ENCODE measurements around the gene MEOX1. TPM values are rescaled to one million over a fixed set of nuclear protein-coding genes. Genes with fewer than 3 reads are reported as not detected.

Gene MEOX1
- total RNA-seq, 1 experiment from 2014 or later = 0.21 TPM

GRCh38 chr17:43618276-43618675, 43.4 kb downstream of the MEOX1 start:
- Histone ChIP-seq H3K4me1 (ENCODE audit: control insufficient read depth, insufficient read depth, low read length) (no peaks in the 10 kb centered on the region), H3K27ac (ENCODE audit: low read length) (no peak overlapping the region), H3K27me3 (ENCODE audit: control insufficient read depth, insufficient read depth, low read length) (no peaks in the 10 kb centered on the region), H3K9me3 (ENCODE audit: control insufficient read depth, insufficient read depth, low read depth, low read length) (no peaks in the 10 kb centered on the region), H3K4me3 (ENCODE audit: low read depth in 2 of 2, low read length in 2 of 2) (no peak overlapping the region), H3K36me3 (ENCODE audit: control insufficient read depth, insufficient read depth, low read length) (no peaks in the 10 kb centered on the region)
- no TSS peak for BruUV-seq (replicated peaks)
- no peak for TF ChIP-seq SIN3A (IDR thresholded peaks at IDR 0.05; ENCODE audit: borderline replicate concordance, insufficient read depth, low read depth, low read length)
- TF ChIP-seq, protein P1, sequence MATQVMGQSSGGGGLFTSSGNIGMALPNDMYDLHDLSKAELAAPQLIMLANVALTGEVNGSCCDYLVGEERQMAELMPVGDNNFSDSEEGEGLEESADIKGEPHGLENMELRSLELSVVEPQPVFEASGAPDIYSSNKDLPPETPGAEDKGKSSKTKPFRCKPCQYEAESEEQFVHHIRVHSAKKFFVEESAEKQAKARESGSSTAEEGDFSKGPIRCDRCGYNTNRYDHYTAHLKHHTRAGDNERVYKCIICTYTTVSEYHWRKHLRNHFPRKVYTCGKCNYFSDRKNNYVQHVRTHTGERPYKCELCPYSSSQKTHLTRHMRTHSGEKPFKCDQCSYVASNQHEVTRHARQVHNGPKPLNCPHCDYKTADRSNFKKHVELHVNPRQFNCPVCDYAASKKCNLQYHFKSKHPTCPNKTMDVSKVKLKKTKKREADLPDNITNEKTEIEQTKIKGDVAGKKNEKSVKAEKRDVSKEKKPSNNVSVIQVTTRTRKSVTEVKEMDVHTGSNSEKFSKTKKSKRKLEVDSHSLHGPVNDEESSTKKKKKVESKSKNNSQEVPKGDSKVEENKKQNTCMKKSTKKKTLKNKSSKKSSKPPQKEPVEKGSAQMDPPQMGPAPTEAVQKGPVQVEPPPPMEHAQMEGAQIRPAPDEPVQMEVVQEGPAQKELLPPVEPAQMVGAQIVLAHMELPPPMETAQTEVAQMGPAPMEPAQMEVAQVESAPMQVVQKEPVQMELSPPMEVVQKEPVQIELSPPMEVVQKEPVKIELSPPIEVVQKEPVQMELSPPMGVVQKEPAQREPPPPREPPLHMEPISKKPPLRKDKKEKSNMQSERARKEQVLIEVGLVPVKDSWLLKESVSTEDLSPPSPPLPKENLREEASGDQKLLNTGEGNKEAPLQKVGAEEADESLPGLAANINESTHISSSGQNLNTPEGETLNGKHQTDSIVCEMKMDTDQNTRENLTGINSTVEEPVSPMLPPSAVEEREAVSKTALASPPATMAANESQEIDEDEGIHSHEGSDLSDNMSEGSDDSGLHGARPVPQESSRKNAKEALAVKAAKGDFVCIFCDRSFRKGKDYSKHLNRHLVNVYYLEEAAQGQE (IDR thresholded peaks at IDR 0.05; ENCODE audit: insufficient read depth in 1 of 2, low read depth in 2 of 2, low read length in 1 of 2) = no peak
- TF ChIP-seq TCF7L2 (IDR thresholded peaks at IDR 0.05; ENCODE audit: low read depth, low read length) = no peak
- TF ChIP-seq CTCF (IDR thresholded peaks at IDR 0.05) = no peak
- TF ChIP-seq POLR2AphosphoS5 (IDR thresholded peaks at IDR 0.05; ENCODE audit: low read depth, low read length) = no peak
- intact Hi-C loops (cut with micrococcal nuclease; ENCODE audit: unreplicated experiment) (no loop called here), in situ Hi-C loops (cut with HindIII; ENCODE audit: low pct_unique_long_range_greater_than_20kb, low sequenced_read_pairs) (no loop called here)
- DNase-seq (ENCODE audit: low read depth, low spot score) (no peak), ATAC-seq (no peak)
- CTCF ChIA-PET = no interaction called here
- POLR2A ChIA-PET = no interaction called here

DNA sequence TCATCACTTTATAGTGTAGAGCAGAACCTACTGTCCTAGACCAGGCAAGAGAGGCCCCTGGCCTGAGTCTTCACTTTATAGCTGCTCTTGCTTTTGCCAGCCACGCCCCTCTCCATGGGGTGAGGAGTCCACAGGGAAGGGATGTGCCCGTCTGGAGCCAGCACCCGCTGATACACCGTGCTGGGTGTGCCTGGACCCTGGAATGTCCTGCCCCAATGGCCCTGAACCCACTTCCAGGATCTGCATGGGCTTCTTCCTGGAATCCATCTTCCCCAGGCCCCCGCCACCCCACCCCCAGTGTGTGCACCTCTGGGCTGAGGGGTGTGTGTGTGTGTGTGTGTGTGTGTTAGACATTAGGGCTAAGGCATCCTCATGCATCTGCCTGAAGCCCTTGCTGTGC, 44.9 kb downstream of the MEOX1 start:
- no peaks in the 10 kb centered on the region for H3K4me1 ChIP-seq (ENCODE audit: control insufficient read depth, insufficient read depth, low read length)
- H3K36me3 ChIP-seq (ENCODE audit: control insufficient read depth, insufficient read depth, low read length) = no peaks in the 10 kb centered on the region
- DNase-seq (ENCODE audit: low read depth, low spot score) (no peak), ATAC-seq (no peak)
- H3K9me3 ChIP-seq (ENCODE audit: control insufficient read depth, insufficient read depth, low read depth, low read length) = no peaks in the 10 kb centered on the region
- intact Hi-C loops (cut with micrococcal nuclease; ENCODE audit: unreplicated experiment) = no loop called here
- no peak overlapping the region for H3K27ac ChIP-seq (ENCODE audit: low read length)
- ChIA-PET CTCF (no interaction called here), POLR2A (no interaction called here)
- no TSS peak for BruUV-seq (replicated peaks)
- H3K27me3 ChIP-seq (ENCODE audit: control insufficient read depth, insufficient read depth, low read length) = no peaks in the 10 kb centered on the region
- no peak for TF ChIP-seq CTCF (IDR thresholded peaks at IDR 0.05)
- TF ChIP-seq, protein P1 (IDR thresholded peaks at IDR 0.05; ENCODE audit: insufficient read depth in 1 of 2, low read depth in 2 of 2, low read length in 1 of 2) = no peak
- TF ChIP-seq TCF7L2 (IDR thresholded peaks at IDR 0.05; ENCODE audit: low read depth, low read length) = no peak
- TF ChIP-seq POLR2AphosphoS5 (IDR thresholded peaks at IDR 0.05; ENCODE audit: low read depth, low read length) = no peak
- H3K4me3 ChIP-seq (ENCODE audit: low read depth in 2 of 2, low read length in 2 of 2) = no peak overlapping the region
- in situ Hi-C loops (cut with HindIII; ENCODE audit: low pct_unique_long_range_greater_than_20kb, low sequenced_read_pairs) = no loop called here

Measured in Panc1 (cell line).